Measurements from ENCODE around the gene EID3. TPM values are rescaled to one million over a fixed set of nuclear protein-coding genes. Genes with fewer than 3 reads are reported as not detected.
A peak's percentile ranks its signal among the peaks of the same experiment; 100 is the strongest.

Gene EID3
- total RNA-seq, 1 experiment from 2014 or later = 3.0 TPM

DNA sequence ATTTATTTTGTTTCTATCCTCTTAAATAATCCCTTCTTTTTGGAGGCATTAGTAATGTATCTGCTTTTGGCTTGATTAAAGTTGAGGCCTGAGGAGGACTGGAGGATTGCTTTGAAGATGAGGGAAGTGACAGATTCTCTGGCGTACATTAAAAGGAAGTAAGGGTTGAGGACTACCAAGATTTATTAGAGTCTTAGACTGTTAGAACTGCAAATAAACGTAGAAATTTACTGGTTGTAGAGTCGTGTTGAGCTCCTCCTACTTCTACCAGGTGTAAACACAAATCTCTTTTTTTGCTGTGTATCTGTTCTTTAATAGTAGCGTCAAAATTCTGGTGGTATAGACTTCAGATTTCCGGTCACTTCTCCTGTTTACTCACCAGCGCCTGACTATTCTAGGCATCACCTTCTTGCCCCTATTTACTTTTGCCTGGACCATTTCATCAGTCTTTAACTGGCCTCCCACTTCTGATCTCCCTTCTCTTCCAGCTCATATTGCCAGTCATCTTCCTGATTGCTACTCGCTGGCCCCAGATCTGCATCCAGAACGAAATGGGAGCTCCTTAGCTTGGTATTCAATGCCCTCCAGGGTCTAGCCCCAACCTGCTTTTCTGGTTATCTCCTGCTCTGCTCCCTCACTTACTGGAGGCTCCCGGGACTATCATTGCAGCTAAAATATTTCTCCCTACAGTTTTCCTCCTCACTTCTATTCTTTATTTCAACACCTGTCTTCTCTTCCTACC is 8.4 kb upstream of the EID3 start:
- POLR2A ChIA-PET = interaction anchor here (2.0 kb wide), 1 partner anchor 7 kb away, joined by 8 read pairs; no protein-coding TSS in a partner anchor
- no peak overlapping the region for H3K4me3 ChIP-seq (replicated peaks in 1 of 2; ENCODE audit: low read depth in 1 of 2, low read length in 2 of 2)
- BruUV-seq (replicated peaks) = no TSS peak

DNA sequence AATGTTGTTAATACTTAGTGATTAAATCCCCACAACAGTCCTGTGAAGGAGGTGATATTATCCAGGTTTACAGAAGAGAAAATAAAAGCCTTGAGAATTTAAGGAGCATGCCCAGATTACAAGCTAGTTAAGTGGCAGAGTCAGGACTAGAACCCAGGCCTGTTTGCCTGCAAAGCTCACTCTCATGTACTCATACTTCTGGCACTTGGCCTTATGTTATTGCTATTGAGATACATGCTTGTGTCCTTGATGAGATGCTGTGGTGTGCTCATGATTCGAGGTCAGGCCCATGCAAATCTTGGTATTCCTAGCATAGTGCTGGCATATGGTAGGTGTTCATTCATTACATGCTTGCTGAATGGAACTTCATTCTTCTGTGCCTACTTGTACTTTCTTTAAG is 7.6 kb upstream of the EID3 start:
- no peak for TF ChIP-seq FOSL1 (IDR thresholded peaks at IDR 0.05; ENCODE audit: low read depth)
- TF ChIP-seq, protein P1, sequence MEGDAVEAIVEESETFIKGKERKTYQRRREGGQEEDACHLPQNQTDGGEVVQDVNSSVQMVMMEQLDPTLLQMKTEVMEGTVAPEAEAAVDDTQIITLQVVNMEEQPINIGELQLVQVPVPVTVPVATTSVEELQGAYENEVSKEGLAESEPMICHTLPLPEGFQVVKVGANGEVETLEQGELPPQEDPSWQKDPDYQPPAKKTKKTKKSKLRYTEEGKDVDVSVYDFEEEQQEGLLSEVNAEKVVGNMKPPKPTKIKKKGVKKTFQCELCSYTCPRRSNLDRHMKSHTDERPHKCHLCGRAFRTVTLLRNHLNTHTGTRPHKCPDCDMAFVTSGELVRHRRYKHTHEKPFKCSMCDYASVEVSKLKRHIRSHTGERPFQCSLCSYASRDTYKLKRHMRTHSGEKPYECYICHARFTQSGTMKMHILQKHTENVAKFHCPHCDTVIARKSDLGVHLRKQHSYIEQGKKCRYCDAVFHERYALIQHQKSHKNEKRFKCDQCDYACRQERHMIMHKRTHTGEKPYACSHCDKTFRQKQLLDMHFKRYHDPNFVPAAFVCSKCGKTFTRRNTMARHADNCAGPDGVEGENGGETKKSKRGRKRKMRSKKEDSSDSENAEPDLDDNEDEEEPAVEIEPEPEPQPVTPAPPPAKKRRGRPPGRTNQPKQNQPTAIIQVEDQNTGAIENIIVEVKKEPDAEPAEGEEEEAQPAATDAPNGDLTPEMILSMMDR (IDR thresholded peaks at IDR 0.05 in 2 of 3, conservative IDR thresholded peaks at IDR 0.05 in 1 of 3; ENCODE audit: borderline replicate concordance in 1 of 3, insufficient read depth in 1 of 3, low read depth in 2 of 3, low read length in 2 of 3) = no peak
- no peak for TF ChIP-seq SIN3A (IDR thresholded peaks at IDR 0.05; ENCODE audit: low read depth)
- TF ChIP-seq SP1 (IDR thresholded peaks at IDR 0.05; ENCODE audit: low read depth) = no peak
- no peak for TF ChIP-seq EGR1 (IDR thresholded peaks at IDR 0.05; ENCODE audit: low read depth)
- Histone ChIP-seq H3K9ac (ENCODE audit: low read length) (no peak overlapping the region), H3K79me2 (ENCODE audit: insufficient read depth, low read length) (peaks cover 100% of the 10 kb centered on the region), H3K4me2 (ENCODE audit: low read length) (no peak overlapping the region), H3K27ac (ENCODE audit: low read depth, low read length) (no peak overlapping the region), H3K4me3 (replicated peaks in 1 of 2; ENCODE audit: low read depth in 1 of 2, low read length in 2 of 2) (no peak overlapping the region), H2AFZ (ENCODE audit: low read depth, low read length, poor library complexity, severe bottlenecking) (no peak overlapping the region), H3K36me3 (ENCODE audit: control insufficient read depth in 1 of 2, insufficient read depth in 2 of 2, low read length in 2 of 2) (peaks cover 33 to 65% of the 10 kb centered on the region in 2 experiments), H3K9me3 (ENCODE audit: control insufficient read depth in 1 of 2, insufficient read depth in 1 of 2, low read depth in 1 of 2, low read length in 2 of 2) (no peaks in the 10 kb centered on the region), H3K9me2 (ENCODE audit: insufficient read depth) (no peaks in the 10 kb centered on the region), H3K27me3 (ENCODE audit: insufficient read depth, low read length) (no peaks in the 10 kb centered on the region), H4K20me1 (ENCODE audit: insufficient read depth) (peaks cover 48% of the 10 kb centered on the region; the same call in 1 of the 2 replicates), H3K4me1 (ENCODE audit: control insufficient read depth in 1 of 2, insufficient read depth in 2 of 2, low read length in 2 of 2) (peaks cover 19 to 71% of the 10 kb centered on the region in 2 experiments; a peak in 3 of 4 replicates)
- CTCF ChIA-PET = interaction anchor here (1.4 to 1.7 kb wide), 2 partner anchors 77 to 80 kb away, joined by 4 to 5 read pairs; partner anchors contain the start of gene TXNRD1
- POLR2A ChIA-PET = interaction anchor here (2.0 kb wide), 1 partner anchor 8 kb away, joined by 8 read pairs; no protein-coding TSS in a partner anchor
- DNase-seq (ENCODE audit: low read depth, low spot score) (no peak), ATAC-seq (no peak)
- intact Hi-C loops (cut with micrococcal nuclease) = no loop called here
- RAD21 ChIA-PET (ENCODE audit: low non-redundant PET in 1 of 2, low total read pairs in 2 of 2, uncharacterized antibody in 2 of 2, unreplicated experiment in 2 of 2) = no interaction called here
- no TSS peak for BruUV-seq (replicated peaks)

More for the DNA sequence above, 8.4 kb upstream of the EID3 start:
- intact Hi-C loops (cut with micrococcal nuclease) = loop anchor here (1.0 kb wide), 1 partner anchor 80 kb away; the partner anchor contains the start of gene TXNRD1
- ATAC-seq (no peak), DNase-seq (ENCODE audit: low read depth, low spot score) (no peak)
- H3K4me1 ChIP-seq (ENCODE audit: control insufficient read depth in 1 of 2, insufficient read depth in 2 of 2, low read length in 2 of 2) = peaks cover 15 to 70% of the 10 kb centered on the region in 2 experiments; a peak in 3 of 4 replicates
- H3K27ac ChIP-seq (ENCODE audit: low read depth, low read length) = no peak overlapping the region
- H3K79me2 ChIP-seq (ENCODE audit: insufficient read depth, low read length) = peaks cover 99% of the 10 kb centered on the region
- H2AFZ ChIP-seq (ENCODE audit: low read depth, low read length, poor library complexity, severe bottlenecking) = no peak overlapping the region
- ChIA-PET RAD21 (ENCODE audit: low non-redundant PET in 1 of 2, low total read pairs in 2 of 2, uncharacterized antibody in 2 of 2, unreplicated experiment in 2 of 2) (no interaction called here), CTCF (interaction anchor here (1.7 kb wide), 1 partner anchor 79 kb away, joined by 5 read pairs; the partner anchor contains the start of gene TXNRD1)
- H3K9me3 ChIP-seq (ENCODE audit: control insufficient read depth in 1 of 2, insufficient read depth in 1 of 2, low read depth in 1 of 2, low read length in 2 of 2) = no peaks in the 10 kb centered on the region
- TF ChIP-seq YY1 (IDR thresholded peaks at IDR 0.05; ENCODE audit: extremely low read depth, insufficient replicate concordance, low read depth, low read length) (no peak), POLR2AphosphoS5 (IDR thresholded peaks at IDR 0.05; ENCODE audit: low read depth, low read length) (0 out of 2 replicates have a peak, but pooled peaks have one; percentile 21)
- peaks cover 44% of the 10 kb centered on the region; the same call in 1 of the 2 replicates for H4K20me1 ChIP-seq (ENCODE audit: insufficient read depth)
- peaks cover 35 to 62% of the 10 kb centered on the region in 2 experiments for H3K36me3 ChIP-seq (ENCODE audit: control insufficient read depth in 1 of 2, insufficient read depth in 2 of 2, low read length in 2 of 2)
- no peak overlapping the region for H3K4me2 ChIP-seq (ENCODE audit: low read length)
- H3K27me3 ChIP-seq (ENCODE audit: insufficient read depth, low read length) = no peaks in the 10 kb centered on the region
- no peaks in the 10 kb centered on the region for H3K9me2 ChIP-seq (ENCODE audit: insufficient read depth)
- no peak overlapping the region for H3K9ac ChIP-seq (ENCODE audit: low read length)
